ENCODE measurements around the gene RSPH1.

DNA sequence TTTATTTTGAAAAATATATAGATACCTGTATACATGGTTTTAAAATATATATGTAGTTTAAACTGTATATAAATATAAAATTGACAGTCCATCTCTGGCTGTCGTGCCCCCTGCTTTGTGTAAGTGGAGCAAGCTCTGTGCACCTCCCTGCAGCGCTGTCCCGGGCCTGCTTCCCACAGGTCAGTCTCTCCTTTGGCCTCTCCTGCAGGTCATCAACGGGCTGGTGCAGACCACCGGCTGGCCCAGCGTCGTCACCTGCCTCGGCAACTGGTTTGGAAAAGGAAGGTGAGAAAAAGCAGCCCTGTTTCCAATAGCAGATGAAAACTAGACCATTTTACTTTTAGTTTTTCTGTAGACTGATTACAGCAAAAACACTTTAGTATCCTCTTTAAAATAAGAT, 46.2 kb upstream of the RSPH1 start:
- TF ChIP-seq, protein P1, sequence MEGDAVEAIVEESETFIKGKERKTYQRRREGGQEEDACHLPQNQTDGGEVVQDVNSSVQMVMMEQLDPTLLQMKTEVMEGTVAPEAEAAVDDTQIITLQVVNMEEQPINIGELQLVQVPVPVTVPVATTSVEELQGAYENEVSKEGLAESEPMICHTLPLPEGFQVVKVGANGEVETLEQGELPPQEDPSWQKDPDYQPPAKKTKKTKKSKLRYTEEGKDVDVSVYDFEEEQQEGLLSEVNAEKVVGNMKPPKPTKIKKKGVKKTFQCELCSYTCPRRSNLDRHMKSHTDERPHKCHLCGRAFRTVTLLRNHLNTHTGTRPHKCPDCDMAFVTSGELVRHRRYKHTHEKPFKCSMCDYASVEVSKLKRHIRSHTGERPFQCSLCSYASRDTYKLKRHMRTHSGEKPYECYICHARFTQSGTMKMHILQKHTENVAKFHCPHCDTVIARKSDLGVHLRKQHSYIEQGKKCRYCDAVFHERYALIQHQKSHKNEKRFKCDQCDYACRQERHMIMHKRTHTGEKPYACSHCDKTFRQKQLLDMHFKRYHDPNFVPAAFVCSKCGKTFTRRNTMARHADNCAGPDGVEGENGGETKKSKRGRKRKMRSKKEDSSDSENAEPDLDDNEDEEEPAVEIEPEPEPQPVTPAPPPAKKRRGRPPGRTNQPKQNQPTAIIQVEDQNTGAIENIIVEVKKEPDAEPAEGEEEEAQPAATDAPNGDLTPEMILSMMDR (conservative IDR thresholded peaks at IDR 0.05; ENCODE audit: low read depth, low read length): no peak
- TF ChIP-seq POLR2A (IDR thresholded peaks at IDR 0.05; ENCODE audit: low read depth, low read length) (no peak), MAZ (IDR thresholded peaks at IDR 0.05; ENCODE audit: borderline replicate concordance, low read depth, low read length) (no peak), RCOR1 (IDR thresholded peaks at IDR 0.05; ENCODE audit: insufficient replicate concordance, low read length) (no peak), BHLHE40 (IDR thresholded peaks at IDR 0.05; ENCODE audit: low read depth, low read length) (no peak), RAD21 (IDR thresholded peaks at IDR 0.05; ENCODE audit: low read length) (no peak), CEBPB (IDR thresholded peaks at IDR 0.05; ENCODE audit: low read depth, low read length) (no peak), SMC3 (IDR thresholded peaks at IDR 0.05; ENCODE audit: low read depth, low read length) (no peak), RFX5 (IDR thresholded peaks at IDR 0.05; ENCODE audit: low read depth, low read length) (no peak), MAFK (IDR thresholded peaks at IDR 0.05; ENCODE audit: low read depth, low read length) (no peak), FOS (IDR thresholded peaks at IDR 0.05; ENCODE audit: low read depth, low read length) (no peak)
- TF ChIP-seq, protein P2, sequence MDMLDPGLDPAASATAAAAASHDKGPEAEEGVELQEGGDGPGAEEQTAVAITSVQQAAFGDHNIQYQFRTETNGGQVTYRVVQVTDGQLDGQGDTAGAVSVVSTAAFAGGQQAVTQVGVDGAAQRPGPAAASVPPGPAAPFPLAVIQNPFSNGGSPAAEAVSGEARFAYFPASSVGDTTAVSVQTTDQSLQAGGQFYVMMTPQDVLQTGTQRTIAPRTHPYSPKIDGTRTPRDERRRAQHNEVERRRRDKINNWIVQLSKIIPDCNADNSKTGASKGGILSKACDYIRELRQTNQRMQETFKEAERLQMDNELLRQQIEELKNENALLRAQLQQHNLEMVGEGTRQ (IDR thresholded peaks at IDR 0.05; ENCODE audit: low read depth, low read length): no peak

Data from IMR-90 (cell line).